Panc1 (cell line): ENCODE results near the gene LHPP. TPM values are rescaled to one million over a fixed set of nuclear protein-coding genes. Genes with fewer than 3 reads are reported as not detected.

Experiments
- ATAC-seq: fragments of 200-7000 bp; cut with Tn5 transposase; 2 replicates; pipeline ENCODE4 v1.9.1; 2020; ENCODE audit warnings: mild to moderate bottlenecking, moderate library complexity
- BruUV-seq: library from RNA; stranded (reverse); fragments of 400-500 nt; replicated peaks from 2 replicates; lab custom pipeline; 2021; lab: Mats Ljungman, UMichigan
- CTCF ChIA-PET: fragments of 300-600 bp; sonication (Branson Sonifier 250); formaldehyde crosslinking; loops from one replicate; lab custom pipeline; 2022; ENCODE audit warnings: antibody characterized with exemption; lab: Charles Lee
- POLR2A ChIA-PET: fragments of 300-600 bp; sonication (Branson Sonifier 250); formaldehyde crosslinking; loops from one replicate; lab custom pipeline; 2022; ENCODE audit warnings: antibody characterized with exemption; lab: Charles Lee
- DNase-seq: peaks from one replicate; pipeline ENCODE4 v3.0.0-alpha.2; 2010; ENCODE audit warnings: low read depth, low spot score
- H3K27ac ChIP-seq: 2 replicates; pipeline ENCODE4 v1.5.1; 2011; ENCODE audit warnings: mild to moderate bottlenecking, low read length, inconsistent platforms
- H3K27me3 ChIP-seq: fragments of 200-500 bp; sonication (Bioruptor generic); 2 replicates; pipeline ENCODE4 v1.6.0; 2014; ENCODE audit warnings: low read length, inconsistent platforms; ENCODE audit not compliant: control insufficient read depth, insufficient read depth
- H3K36me3 ChIP-seq: fragments of 200-500 bp; sonication (Bioruptor generic); 2 replicates; pipeline ENCODE4 v1.5.1; 2014; ENCODE audit warnings: inconsistent platforms, mild to moderate bottlenecking, low read length, moderate library complexity; ENCODE audit not compliant: control insufficient read depth, insufficient read depth
- H3K4me1 ChIP-seq: 2 replicates; pipeline ENCODE4 v1.5.1; 2011; ENCODE audit warnings: inconsistent platforms, mild to moderate bottlenecking, low read length, moderate library complexity; ENCODE audit not compliant: control insufficient read depth, insufficient read depth
- H3K4me3 ChIP-seq, 2 experiments: 2 replicates each; pipeline ENCODE4 v1.5.1; 2011 to 2012; ENCODE audit warnings: low read depth in 2 of 2, low read length in 2 of 2, mild to moderate bottlenecking in 2 of 2, inconsistent platforms in 1 of 2, moderate library complexity in 1 of 2
- H3K9me3 ChIP-seq: fragments of 200-500 bp; sonication (Bioruptor generic); 2 replicates; pipeline ENCODE4 v1.5.1; 2014; ENCODE audit warnings: low read depth, mild to moderate bottlenecking, inconsistent platforms, low read length, moderate library complexity; ENCODE audit not compliant: control insufficient read depth, insufficient read depth
- CTCF ChIP-seq: fragments of 450-650 bp; IDR thresholded peaks from 2 replicates; pipeline ENCODE4 v1.5.1; 2017; ENCODE audit warnings: mild to moderate bottlenecking
- POLR2AphosphoS5 ChIP-seq: IDR thresholded peaks from 2 replicates; pipeline ENCODE4 v1.6.1; 2012; ENCODE audit warnings: mild to moderate bottlenecking, low read depth, low read length, moderate library complexity
- REST ChIP-seq, 2 experiments: IDR thresholded peaks; 2 replicates each; pipeline ENCODE4 v1.6.1; 2011 to 2012; ENCODE audit warnings: low read depth in 2 of 2, control low read depth in 1 of 2, low read length in 1 of 2, mild to moderate bottlenecking in 1 of 2, moderate library complexity in 1 of 2; ENCODE audit not compliant: insufficient read depth in 1 of 2
- SIN3A ChIP-seq: IDR thresholded peaks from 2 replicates; pipeline ENCODE4 v1.6.1; 2012; ENCODE audit warnings: low read depth, mild to moderate bottlenecking, low read length, moderate library complexity, borderline replicate concordance; ENCODE audit not compliant: insufficient read depth
- TCF7L2 ChIP-seq: IDR thresholded peaks from 2 replicates; pipeline ENCODE4 v1.6.1; 2011; ENCODE audit warnings: mild to moderate bottlenecking, low read depth, low read length, inconsistent platforms
- in situ Hi-C: cut with HindIII; loops from 2 replicates; pipeline ENCODE4 v1.10.0; 2016; ENCODE audit warnings: low sequenced_read_pairs, low pct_unique_long_range_greater_than_20kb
- intact Hi-C: fragments of 100-400 bp; cut with micrococcal nuclease; formaldehyde crosslinking; loops from one replicate; pipeline ENCODE4 v1.10.0; 2022; ENCODE audit not compliant: unreplicated experiment
- total RNA-seq: library from RNA; stranded (reverse); gene quantifications from one replicate; pipeline ENCODE4 v1.2.1, GENCODE V29; 2021; ENCODE audit not compliant: unreplicated experiment

Gene LHPP
- total RNA-seq, 1 experiment from 2014 or later, result 15.0 TPM

- BruUV-seq, result no TSS peak
- ChIA-PET POLR2A (no interaction called here), CTCF (no interaction called here)
Measured at GRCh38 chr10:124520558-124521428, 59.2 kb downstream of the LHPP start.

GRCh38 chr10:124521429-124521871 lies 59.8 kb downstream of the LHPP start:
- intact Hi-C loops, result no loop called here
- H3K27ac ChIP-seq, result no peak overlapping the region
- CTCF ChIA-PET, result no interaction called here
- TF ChIP-seq TCF7L2 (no peak), POLR2AphosphoS5 (no peak), CTCF (no peak), REST (IDR thresholded peaks at IDR 0.05; ENCODE audit: insufficient read depth in 1 of 2, low read depth in 2 of 2, low read length in 1 of 2) (no peak)

More at GRCh38 chr10:124520558-124521428, 59.2 kb downstream of the LHPP start:
- intact Hi-C loops, result no loop called here
- no peak overlapping the region for H3K27ac ChIP-seq
- DNase-seq (no peak), ATAC-seq (peak; percentile 29; the same call in 1 of the 2 replicates)
- no peaks in the 10 kb centered on the region for H3K4me1 ChIP-seq
- in situ Hi-C loops, result no loop called here
- H3K27me3 ChIP-seq, result no peaks in the 10 kb centered on the region
- TF ChIP-seq SIN3A (no peak), POLR2AphosphoS5 (no peak), REST (IDR thresholded peaks at IDR 0.05; ENCODE audit: insufficient read depth in 1 of 2, low read depth in 2 of 2, low read length in 1 of 2) (no peak), TCF7L2 (no peak), CTCF (no peak)
- H3K36me3 ChIP-seq, result no peaks in the 10 kb centered on the region
- no peaks in the 10 kb centered on the region for H3K9me3 ChIP-seq
- H3K4me3 ChIP-seq, result no peak overlapping the region

More at GRCh38 chr10:124521429-124521871, 59.8 kb downstream of the LHPP start:
- Histone ChIP-seq H3K36me3 (no peaks in the 10 kb centered on the region), H3K4me1 (no peaks in the 10 kb centered on the region), H3K4me3 (no peak overlapping the region), H3K9me3 (no peaks in the 10 kb centered on the region), H3K27me3 (no peaks in the 10 kb centered on the region)
- DNase-seq (no peak), ATAC-seq (no peak)
- POLR2A ChIA-PET, result no interaction called here
- in situ Hi-C loops, result no loop called here
- BruUV-seq, result no TSS peak
